ENCODE data around the gene YDJC. TPM values are rescaled to one million over a fixed set of nuclear protein-coding genes. Genes with fewer than 3 reads are reported as not detected.
A peak's percentile ranks its signal among the peaks of the same experiment; 100 is the strongest.

The YDJC gene
- total RNA-seq, 1 donor from 2014 or later, result 10.3 TPM

- peaks cover 11% of the 10 kb centered on the region for H3K9me3 Mint-ChIP-seq (ENCODE audit: unreplicated experiment)
- DNase-seq, result no peak
- TF ChIP-seq CTCF (IDR thresholded peaks at IDR 0.05; ENCODE audit: partially characterized antibody, unreplicated experiment), result no peak
- H3K36me3 Mint-ChIP-seq (ENCODE audit: unreplicated experiment), result peaks cover 10% of the 10 kb centered on the region
- H3K4me1 Mint-ChIP-seq (ENCODE audit: low read depth, unreplicated experiment), result peaks cover 15% of the 10 kb centered on the region
- no peak overlapping the region for H3K27ac Mint-ChIP-seq (ENCODE audit: unreplicated experiment)
- H3K27me3 Mint-ChIP-seq (ENCODE audit: unreplicated experiment), result peaks cover 10% of the 10 kb centered on the region
- H3K4me3 Mint-ChIP-seq (ENCODE audit: unreplicated experiment), result no peak overlapping the region
Observed at GRCh38 chr22:21674638-21675245, 44.9 kb upstream of the YDJC start.

GRCh38 chr22:21673534-21674321, 43.9 kb upstream of the YDJC start:
- peaks cover 15% of the 10 kb centered on the region for H3K4me1 Mint-ChIP-seq (ENCODE audit: low read depth, unreplicated experiment)
- DNase-seq, result no peak
- TF ChIP-seq CTCF (IDR thresholded peaks at IDR 0.05; ENCODE audit: partially characterized antibody, unreplicated experiment), result no peak
- H3K27me3 Mint-ChIP-seq (ENCODE audit: unreplicated experiment), result peaks cover 10% of the 10 kb centered on the region
- H3K4me3 Mint-ChIP-seq (ENCODE audit: unreplicated experiment), result no peak overlapping the region
- peaks cover 11% of the 10 kb centered on the region for H3K9me3 Mint-ChIP-seq (ENCODE audit: unreplicated experiment)
- no peak overlapping the region for H3K27ac Mint-ChIP-seq (ENCODE audit: unreplicated experiment)
- peaks cover 10% of the 10 kb centered on the region for H3K36me3 Mint-ChIP-seq (ENCODE audit: unreplicated experiment)

GRCh38 chr22:21672107-21672629, 42.3 kb upstream of the YDJC start:
- H3K4me3 Mint-ChIP-seq (ENCODE audit: unreplicated experiment), result no peak overlapping the region
- no peak overlapping the region for H3K27ac Mint-ChIP-seq (ENCODE audit: unreplicated experiment)
- peaks cover 6% of the 10 kb centered on the region for H3K36me3 Mint-ChIP-seq (ENCODE audit: unreplicated experiment)
- peaks cover 15% of the 10 kb centered on the region for H3K4me1 Mint-ChIP-seq (ENCODE audit: low read depth, unreplicated experiment)
- peaks cover 8% of the 10 kb centered on the region for H3K27me3 Mint-ChIP-seq (ENCODE audit: unreplicated experiment)
- DNase-seq, result no peak
- TF ChIP-seq CTCF (IDR thresholded peaks at IDR 0.05; ENCODE audit: partially characterized antibody, unreplicated experiment), result no peak
- H3K9me3 Mint-ChIP-seq (ENCODE audit: unreplicated experiment), result peaks cover 10% of the 10 kb centered on the region

- Mint-ChIP-seq H3K4me3 (ENCODE audit: unreplicated experiment) (no peak overlapping the region), H3K36me3 (ENCODE audit: unreplicated experiment) (peaks cover 6% of the 10 kb centered on the region), H3K4me1 (ENCODE audit: low read depth, unreplicated experiment) (peaks cover 11% of the 10 kb centered on the region), H3K9me3 (ENCODE audit: unreplicated experiment) (peaks cover 16% of the 10 kb centered on the region), H3K27ac (ENCODE audit: unreplicated experiment) (no peak overlapping the region), H3K27me3 (ENCODE audit: unreplicated experiment) (peaks cover 10% of the 10 kb centered on the region)
- no peak for TF ChIP-seq CTCF (IDR thresholded peaks at IDR 0.05; ENCODE audit: partially characterized antibody, unreplicated experiment)
- DNase-seq, result no peak
Observed at GRCh38 chr22:21669026-21669425, 39.2 kb upstream of the YDJC start.

GRCh38 chr22:21666786-21667185, 37.0 kb upstream of the YDJC start:
- Mint-ChIP-seq H3K27me3 (ENCODE audit: unreplicated experiment) (peaks cover 12% of the 10 kb centered on the region), H3K9me3 (ENCODE audit: unreplicated experiment) (peaks cover 18% of the 10 kb centered on the region), H3K4me1 (ENCODE audit: low read depth, unreplicated experiment) (no peaks in the 10 kb centered on the region), H3K36me3 (ENCODE audit: unreplicated experiment) (no peaks in the 10 kb centered on the region), H3K4me3 (ENCODE audit: unreplicated experiment) (peak overlapping the region; percentile 96), H3K27ac (ENCODE audit: unreplicated experiment) (peak overlapping the region; percentile 85)
- no peak for TF ChIP-seq CTCF (IDR thresholded peaks at IDR 0.05; ENCODE audit: partially characterized antibody, unreplicated experiment)
- DNase-seq, result no peak

Data from glutamatergic neuron (in vitro differentiated cells).